ENCODE data around the gene CNBD2.
"Not testable (repeated sequence)": the region's sequence is repeated elsewhere in the genome, so short reads cannot be mapped to it uniquely, and the experiment has no call there.

The CNBD2 gene

GRCh38 chr20:35975576-35976373, 7.4 kb downstream of the CNBD2 start:
- no peak for DNase-seq (ENCODE audit: low read depth)

GRCh38 chr20:35978041-35978513, 9.7 kb downstream of the CNBD2 start:
- no peak for DNase-seq (ENCODE audit: low read depth)

GRCh38 chr20:35979544-35979943, 11.2 kb downstream of the CNBD2 start:
- DNase-seq (ENCODE audit: low read depth), result no peak

- no peak for DNase-seq (ENCODE audit: low read depth)
These were observed 13.6 kb downstream of the CNBD2 start for GRCh38 chr20:35981969-35982368.

GRCh38 chr20:35984382-35984781, 16.0 kb downstream of the CNBD2 start:
- no peak for DNase-seq (ENCODE audit: low read depth)

- DNase-seq (ENCODE audit: low read depth), result no peak
These were observed 17.4 kb downstream of the CNBD2 start for GRCh38 chr20:35985806-35986205.

GRCh38 chr20:35988910-35989463, 20.6 kb downstream of the CNBD2 start:
- no peak for DNase-seq (ENCODE audit: low read depth)

GRCh38 chr20:35991142-35991771, 22.9 kb downstream of the CNBD2 start:
- DNase-seq (ENCODE audit: low read depth), result no peak

GRCh38 chr20:35992713-35993335, 24.4 kb downstream of the CNBD2 start:
- DNase-seq (ENCODE audit: low read depth), result peak; percentile 11

GRCh38 chr20:35994994-35995453, 26.6 kb downstream of the CNBD2 start:
- DNase-seq (ENCODE audit: low read depth), result peak; percentile 66

- DNase-seq (ENCODE audit: low read depth), result not testable (repeated sequence)
These were observed 28.1 kb downstream of the CNBD2 start for GRCh38 chr20:35996492-35996891.

- DNase-seq (ENCODE audit: low read depth), result not testable (repeated sequence)
These were observed 32.9 kb downstream of the CNBD2 start for GRCh38 chr20:36001331-36001730.

- DNase-seq (ENCODE audit: low read depth), result no peak
These were observed 34.5 kb downstream of the CNBD2 start for GRCh38 chr20:36002855-36003254.

GRCh38 chr20:36004045-36004444, 35.7 kb downstream of the CNBD2 start:
- no peak for DNase-seq (ENCODE audit: low read depth)

- no peak for DNase-seq (ENCODE audit: low read depth)
These were observed 40.2 kb downstream of the CNBD2 start for GRCh38 chr20:36008461-36009035.

GRCh38 chr20:36010076-36010475, 41.7 kb downstream of the CNBD2 start:
- DNase-seq (ENCODE audit: low read depth), result no peak

- DNase-seq (ENCODE audit: low read depth), result no peak
These were observed 42.4 kb downstream of the CNBD2 start for GRCh38 chr20:36010825-36011224.

GRCh38 chr20:36015806-36016403, 47.5 kb downstream of the CNBD2 start:
- no peak for DNase-seq (ENCODE audit: low read depth)

GRCh38 chr20:36017048-36017951, 48.9 kb downstream of the CNBD2 start:
- no peak for DNase-seq (ENCODE audit: low read depth)

GRCh38 chr20:36018208-36018988, 50.0 kb downstream of the CNBD2 start:
- DNase-seq (ENCODE audit: low read depth), result no peak

All from activated T-helper 9 cell treated with anti-CD3 and anti-CD28 coated beads, Interleukin-2, amount 50 U/mL, for 16 hours (primary cell).